Measurements from ENCODE around the gene RDX.

Gene RDX

GRCh38 chr11:110158317-110159200, 137.9 kb downstream of the RDX start:
- ChIA-PET POLR2A (no interaction called here), CTCF (interaction anchor here (0.7 kb wide), 1 partner anchor 28 kb away, joined by 3 read pairs; no protein-coding TSS in a partner anchor)
- no peak for TF ChIP-seq BHLHE40 (IDR thresholded peaks at IDR 0.05; ENCODE audit: borderline replicate concordance)
- no peak for TF ChIP-seq HDGF (IDR thresholded peaks at IDR 0.05; ENCODE audit: borderline replicate concordance)
- no peak for TF ChIP-seq CTBP1 (IDR thresholded peaks at IDR 0.05; ENCODE audit: borderline replicate concordance)
- no peak for TF ChIP-seq L3MBTL2 (conservative IDR thresholded peaks at IDR 0.05)
- TF ChIP-seq PKNOX1 (IDR thresholded peaks at IDR 0.05) = no peak
- no peak for TF ChIP-seq SUZ12 (IDR thresholded peaks at IDR 0.05)
- TF ChIP-seq LEF1 (IDR thresholded peaks at IDR 0.05; ENCODE audit: borderline replicate concordance) = no peak
- TF ChIP-seq FOXM1 (IDR thresholded peaks at IDR 0.05; ENCODE audit: borderline replicate concordance) = no peak
- no peak for TF ChIP-seq ELF4 (IDR thresholded peaks at IDR 0.05)
- no peak for TF ChIP-seq TARDBP (IDR thresholded peaks at IDR 0.05)
- TF ChIP-seq FOXA1 (IDR thresholded peaks at IDR 0.05) = no peak
- no peak for TF ChIP-seq NFRKB (IDR thresholded peaks at IDR 0.05)
- no peak for TF ChIP-seq ZNF384 (IDR thresholded peaks at IDR 0.05)
- TF ChIP-seq ARNT (IDR thresholded peaks at IDR 0.05) = no peak
- no peak for TF ChIP-seq FOXK2 (IDR thresholded peaks at IDR 0.05)
- TF ChIP-seq SP1 (IDR thresholded peaks at IDR 0.05) = no peak
- no peak for DNase-seq (ENCODE audit: extremely low spot score)

GRCh38 chr11:110156503-110156902, 139.9 kb downstream of the RDX start:
- CTCF ChIA-PET = no interaction called here
- POLR2A ChIA-PET = no interaction called here

GRCh38 chr11:110153474-110153873, 142.9 kb downstream of the RDX start:
- no peak for DNase-seq (ENCODE audit: extremely low spot score)
- TF ChIP-seq ZNF384 (IDR thresholded peaks at IDR 0.05) (no peak), FOXM1 (IDR thresholded peaks at IDR 0.05; ENCODE audit: borderline replicate concordance) (no peak), FOXK2 (IDR thresholded peaks at IDR 0.05) (no peak), ELF4 (IDR thresholded peaks at IDR 0.05) (no peak)
- ChIA-PET POLR2A (no interaction called here), CTCF (interaction anchor here (0.7 kb wide), 1 partner anchor 21 kb away, joined by 3 read pairs; no protein-coding TSS in a partner anchor)

More at GRCh38 chr11:110156503-110156902, 139.9 kb downstream of the RDX start:
- no peak for TF ChIP-seq TARDBP (IDR thresholded peaks at IDR 0.05)
- no peak for TF ChIP-seq BHLHE40 (IDR thresholded peaks at IDR 0.05; ENCODE audit: borderline replicate concordance)
- no peak for TF ChIP-seq FOXM1 (IDR thresholded peaks at IDR 0.05; ENCODE audit: borderline replicate concordance)
- no peak for TF ChIP-seq L3MBTL2 (conservative IDR thresholded peaks at IDR 0.05)
- no peak for TF ChIP-seq ELF4 (IDR thresholded peaks at IDR 0.05)
- no peak for TF ChIP-seq ZNF384 (IDR thresholded peaks at IDR 0.05)
- TF ChIP-seq SP1 (IDR thresholded peaks at IDR 0.05) = no peak
- TF ChIP-seq PKNOX1 (IDR thresholded peaks at IDR 0.05) = no peak
- TF ChIP-seq ARNT (IDR thresholded peaks at IDR 0.05) = no peak
- TF ChIP-seq CTBP1 (IDR thresholded peaks at IDR 0.05; ENCODE audit: borderline replicate concordance) = no peak
- TF ChIP-seq HDGF (IDR thresholded peaks at IDR 0.05; ENCODE audit: borderline replicate concordance) = no peak
- no peak for TF ChIP-seq NFRKB (IDR thresholded peaks at IDR 0.05)
- no peak for TF ChIP-seq FOXK2 (IDR thresholded peaks at IDR 0.05)
- no peak for TF ChIP-seq SUZ12 (IDR thresholded peaks at IDR 0.05)
- no peak for TF ChIP-seq FOXA1 (IDR thresholded peaks at IDR 0.05)
- no peak for TF ChIP-seq LEF1 (IDR thresholded peaks at IDR 0.05; ENCODE audit: borderline replicate concordance)
- no peak for DNase-seq (ENCODE audit: extremely low spot score)

GRCh38 chr11:110152199-110152598, 144.2 kb downstream of the RDX start:
- POLR2A ChIA-PET = no interaction called here
- CTCF ChIA-PET = no interaction called here
- no peak for DNase-seq (ENCODE audit: extremely low spot score)
- TF ChIP-seq ELF4 (IDR thresholded peaks at IDR 0.05) (no peak), PKNOX1 (IDR thresholded peaks at IDR 0.05) (no peak), SP1 (IDR thresholded peaks at IDR 0.05) (no peak), HDGF (IDR thresholded peaks at IDR 0.05; ENCODE audit: borderline replicate concordance) (no peak), SUZ12 (IDR thresholded peaks at IDR 0.05) (no peak), FOXM1 (IDR thresholded peaks at IDR 0.05; ENCODE audit: borderline replicate concordance) (no peak), NFRKB (IDR thresholded peaks at IDR 0.05) (no peak), LEF1 (IDR thresholded peaks at IDR 0.05; ENCODE audit: borderline replicate concordance) (no peak), ARNT (IDR thresholded peaks at IDR 0.05) (no peak), CTBP1 (IDR thresholded peaks at IDR 0.05; ENCODE audit: borderline replicate concordance) (no peak), FOXA1 (IDR thresholded peaks at IDR 0.05) (no peak), TARDBP (IDR thresholded peaks at IDR 0.05) (no peak), ZNF384 (IDR thresholded peaks at IDR 0.05) (no peak), L3MBTL2 (conservative IDR thresholded peaks at IDR 0.05) (no peak), BHLHE40 (IDR thresholded peaks at IDR 0.05; ENCODE audit: borderline replicate concordance) (no peak), FOXK2 (IDR thresholded peaks at IDR 0.05) (no peak)

- ChIA-PET POLR2A (no interaction called here), CTCF (no interaction called here)
- no peak for DNase-seq (ENCODE audit: extremely low spot score)
- TF ChIP-seq FOXA1 (IDR thresholded peaks at IDR 0.05) (no peak), FOXM1 (IDR thresholded peaks at IDR 0.05; ENCODE audit: borderline replicate concordance) (no peak), HDGF (IDR thresholded peaks at IDR 0.05; ENCODE audit: borderline replicate concordance) (no peak), SP1 (IDR thresholded peaks at IDR 0.05) (no peak), CTBP1 (IDR thresholded peaks at IDR 0.05; ENCODE audit: borderline replicate concordance) (no peak), FOXK2 (IDR thresholded peaks at IDR 0.05) (no peak), SUZ12 (IDR thresholded peaks at IDR 0.05) (no peak), NFRKB (IDR thresholded peaks at IDR 0.05) (no peak), ARNT (IDR thresholded peaks at IDR 0.05) (no peak), PKNOX1 (IDR thresholded peaks at IDR 0.05) (no peak), ELF4 (IDR thresholded peaks at IDR 0.05) (no peak)
Measured at GRCh38 chr11:110148775-110149744, 147.4 kb downstream of the RDX start.
